Measurements from ENCODE around the gene MAML3. TPM values are rescaled to one million over a fixed set of nuclear protein-coding genes. Genes with fewer than 3 reads are reported as not detected.

MAML3 gene
- total RNA-seq, 4 donors from 2014 or later = 2.4 to 50.5 (median 17.8) TPM

DNA sequence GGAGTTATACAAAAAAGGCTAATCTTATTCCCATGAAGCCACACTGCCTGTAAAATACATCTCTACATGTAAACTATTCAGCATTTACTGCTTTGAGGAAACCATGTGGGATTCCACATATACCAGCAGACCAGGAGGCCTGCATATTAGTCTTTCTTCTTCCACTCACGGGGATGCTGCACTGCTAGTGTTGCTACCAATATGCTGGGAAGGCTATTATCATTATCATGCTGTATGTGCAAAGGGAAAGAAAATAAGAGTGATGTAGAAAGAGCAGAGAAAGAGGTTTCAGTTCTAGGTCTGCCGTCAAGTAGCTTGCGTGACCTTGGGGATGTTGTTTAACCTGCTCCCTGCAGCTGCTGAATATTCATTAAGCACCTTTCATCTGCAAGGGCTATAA, 427.4 kb downstream of the MAML3 start:
- intact Hi-C loops (cut with DNase I; ENCODE audit: low total_unique reads) = no loop called here
- no peak overlapping the region for H3K27ac ChIP-seq
- no peak for TF ChIP-seq POLR2A (IDR thresholded peaks at IDR 0.05)
- TF ChIP-seq, protein P1, sequence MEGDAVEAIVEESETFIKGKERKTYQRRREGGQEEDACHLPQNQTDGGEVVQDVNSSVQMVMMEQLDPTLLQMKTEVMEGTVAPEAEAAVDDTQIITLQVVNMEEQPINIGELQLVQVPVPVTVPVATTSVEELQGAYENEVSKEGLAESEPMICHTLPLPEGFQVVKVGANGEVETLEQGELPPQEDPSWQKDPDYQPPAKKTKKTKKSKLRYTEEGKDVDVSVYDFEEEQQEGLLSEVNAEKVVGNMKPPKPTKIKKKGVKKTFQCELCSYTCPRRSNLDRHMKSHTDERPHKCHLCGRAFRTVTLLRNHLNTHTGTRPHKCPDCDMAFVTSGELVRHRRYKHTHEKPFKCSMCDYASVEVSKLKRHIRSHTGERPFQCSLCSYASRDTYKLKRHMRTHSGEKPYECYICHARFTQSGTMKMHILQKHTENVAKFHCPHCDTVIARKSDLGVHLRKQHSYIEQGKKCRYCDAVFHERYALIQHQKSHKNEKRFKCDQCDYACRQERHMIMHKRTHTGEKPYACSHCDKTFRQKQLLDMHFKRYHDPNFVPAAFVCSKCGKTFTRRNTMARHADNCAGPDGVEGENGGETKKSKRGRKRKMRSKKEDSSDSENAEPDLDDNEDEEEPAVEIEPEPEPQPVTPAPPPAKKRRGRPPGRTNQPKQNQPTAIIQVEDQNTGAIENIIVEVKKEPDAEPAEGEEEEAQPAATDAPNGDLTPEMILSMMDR (IDR thresholded peaks at IDR 0.05) = no peak
- H3K36me3 ChIP-seq = no peaks in the 10 kb centered on the region
- no peak overlapping the region for H3K4me3 ChIP-seq
- H3K9me3 ChIP-seq = no peaks in the 10 kb centered on the region
- H3K27me3 ChIP-seq = no peaks in the 10 kb centered on the region
- no peak for DNase-seq
- H3K4me1 ChIP-seq = no peaks in the 10 kb centered on the region

DNA sequence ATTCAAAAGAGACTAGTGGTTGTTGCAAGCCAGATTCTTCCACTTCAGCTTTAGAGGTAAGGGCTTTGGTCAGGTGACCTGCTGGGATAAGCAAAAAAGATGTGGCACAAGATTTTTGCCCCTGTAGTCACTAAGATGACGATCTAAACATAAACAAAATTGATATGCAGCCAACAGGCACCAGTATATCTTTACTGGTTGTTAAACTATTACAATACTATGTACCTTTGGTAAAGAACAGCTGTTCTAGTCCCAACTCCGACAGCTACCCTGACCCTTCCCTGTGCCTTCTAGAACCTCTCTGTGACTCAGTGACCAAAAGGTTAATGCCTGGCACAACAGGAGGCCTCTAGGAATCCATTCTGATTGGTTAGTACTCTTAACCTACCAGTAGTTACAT, 428.7 kb downstream of the MAML3 start:
- no peak overlapping the region for H3K27ac ChIP-seq
- no peak for TF ChIP-seq POLR2A (IDR thresholded peaks at IDR 0.05)
- TF ChIP-seq, protein P1 (IDR thresholded peaks at IDR 0.05) = no peak
- H3K27me3 ChIP-seq = no peaks in the 10 kb centered on the region
- no peak for DNase-seq
- H3K36me3 ChIP-seq = no peaks in the 10 kb centered on the region
- intact Hi-C loops (cut with DNase I; ENCODE audit: low total_unique reads) = no loop called here
- no peak overlapping the region for H3K4me3 ChIP-seq
- H3K9me3 ChIP-seq = no peaks in the 10 kb centered on the region
- no peaks in the 10 kb centered on the region for H3K4me1 ChIP-seq

DNA sequence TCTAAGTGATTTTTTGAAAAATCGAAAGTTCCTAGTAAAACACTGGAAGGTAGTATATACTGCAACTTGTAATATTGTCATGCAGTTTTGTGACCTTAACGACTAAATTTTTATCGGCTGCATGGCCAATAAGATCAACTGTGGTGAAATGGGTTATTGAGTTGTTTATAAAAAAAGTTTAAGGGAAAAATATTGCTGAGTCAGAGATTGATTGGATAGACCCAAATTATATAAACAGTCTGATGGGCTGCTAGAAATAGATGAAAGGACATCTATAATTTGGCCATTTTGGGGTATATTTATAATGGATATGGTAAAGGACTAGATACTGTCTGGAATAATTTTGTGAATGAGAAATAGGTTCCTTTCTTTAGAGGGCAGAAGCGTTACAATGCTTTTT, 432.2 kb downstream of the MAML3 start:
- no peaks in the 10 kb centered on the region for H3K36me3 ChIP-seq
- H3K4me1 ChIP-seq = no peaks in the 10 kb centered on the region
- H3K4me3 ChIP-seq = no peak overlapping the region
- TF ChIP-seq, protein P1 (IDR thresholded peaks at IDR 0.05) = no peak
- TF ChIP-seq POLR2A (IDR thresholded peaks at IDR 0.05) = no peak
- no peak overlapping the region for H3K27ac ChIP-seq
- H3K9me3 ChIP-seq = no peaks in the 10 kb centered on the region
- intact Hi-C loops (cut with DNase I; ENCODE audit: low total_unique reads) = no loop called here
- H3K27me3 ChIP-seq = no peaks in the 10 kb centered on the region
- no peak for DNase-seq

DNA sequence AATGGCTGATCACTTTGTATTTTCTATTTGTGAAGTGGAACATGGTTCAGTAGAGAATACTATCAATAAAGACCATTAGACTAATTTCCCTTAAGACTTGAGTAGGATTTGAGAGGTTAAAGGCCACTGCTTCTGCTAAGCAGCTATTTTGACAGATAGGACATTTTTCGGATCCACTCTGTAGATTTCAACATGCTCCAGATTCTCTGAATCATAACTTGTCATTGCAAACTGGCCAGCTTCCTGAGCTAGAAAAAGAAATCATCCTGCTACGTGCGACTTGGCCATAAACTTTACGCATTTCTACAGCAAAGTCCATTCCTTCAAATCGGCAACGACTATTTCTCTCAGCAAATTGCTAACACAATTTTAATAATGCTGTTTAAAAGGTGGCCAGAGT, 433.2 kb downstream of the MAML3 start:
- H3K9me3 ChIP-seq = no peaks in the 10 kb centered on the region
- no peaks in the 10 kb centered on the region for H3K36me3 ChIP-seq
- no peak overlapping the region for H3K27ac ChIP-seq
- H3K4me3 ChIP-seq = no peak overlapping the region
- no peaks in the 10 kb centered on the region for H3K27me3 ChIP-seq
- DNase-seq = no peak
- H3K4me1 ChIP-seq = no peaks in the 10 kb centered on the region
- TF ChIP-seq, protein P1 (IDR thresholded peaks at IDR 0.05) = no peak
- TF ChIP-seq POLR2A (IDR thresholded peaks at IDR 0.05) = no peak
- intact Hi-C loops (cut with DNase I; ENCODE audit: low total_unique reads) = no loop called here

DNA sequence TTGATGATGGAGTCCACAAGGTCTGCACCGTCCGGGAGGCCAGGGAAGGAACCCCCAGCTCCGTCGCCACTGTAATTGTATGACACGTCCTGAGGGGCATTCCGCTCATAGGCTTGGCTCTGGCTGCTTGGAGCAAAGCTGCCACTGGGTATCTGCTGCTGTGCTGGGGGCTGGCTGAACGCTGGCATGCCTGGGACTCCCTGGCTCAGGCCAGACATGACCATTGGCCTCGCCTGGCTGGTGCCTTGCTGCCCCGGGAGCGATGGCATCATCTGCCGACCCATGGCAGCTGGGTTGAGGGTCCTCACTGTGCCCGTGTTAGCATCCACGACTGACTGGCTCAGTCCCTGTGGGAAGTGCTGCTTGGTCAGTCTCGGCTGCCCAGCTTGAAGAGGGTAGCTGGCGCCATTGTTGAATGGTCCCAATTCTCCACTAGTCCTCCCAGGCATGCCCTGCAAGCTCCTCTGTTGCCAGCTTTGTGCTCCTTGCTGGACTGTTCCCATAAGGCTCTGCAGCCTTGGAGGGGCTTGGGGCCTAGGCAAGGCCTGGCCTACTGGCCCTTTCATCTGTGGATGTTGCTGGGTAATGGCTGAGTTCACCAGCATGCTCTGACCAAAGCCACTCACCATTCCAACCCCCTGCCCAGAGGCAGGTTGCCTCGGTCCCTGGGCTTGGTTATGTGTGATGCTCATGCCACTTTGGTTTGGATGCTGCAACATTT, 434.4 kb downstream of the MAML3 start:
- TF ChIP-seq, protein P1 (IDR thresholded peaks at IDR 0.05) = no peak
- no peak for TF ChIP-seq POLR2A (IDR thresholded peaks at IDR 0.05)
- H3K9me3 ChIP-seq = no peaks in the 10 kb centered on the region
- intact Hi-C loops (cut with DNase I; ENCODE audit: low total_unique reads) = no loop called here
- no peak for DNase-seq
- no peaks in the 10 kb centered on the region for H3K27me3 ChIP-seq
- H3K36me3 ChIP-seq = no peaks in the 10 kb centered on the region
- H3K4me1 ChIP-seq = no peaks in the 10 kb centered on the region
- H3K27ac ChIP-seq = no peak overlapping the region
- no peak overlapping the region for H3K4me3 ChIP-seq

Measured in uterus (tissue), 4 donors.